Testis (tissue), 2 donors: ENCODE data around the gene LPAR5.

ENCODE experiments used
- POLR2A ChIP-seq: fragments of 450-650 bp; IDR thresholded peaks from one replicate; pipeline ENCODE4 v1.6.1; 2017; ENCODE audit warnings: antibody characterized with exemption, mild to moderate bottlenecking, moderate library complexity
- TF ChIP-seq, protein P1 (sequence below), 3 experiments: fragments of 450-650 bp in 2 of 3; fragments of 200-600 bp in 1 of 3; sonication (generic) in 1 of 3; IDR thresholded peaks; one replicate each; pipeline ENCODE4 v1.5.1; 2016 to 2019; ENCODE audit warnings: antibody characterized with exemption in 3 of 3, mild to moderate bottlenecking in 2 of 3, moderate library complexity in 1 of 3

DNA sequence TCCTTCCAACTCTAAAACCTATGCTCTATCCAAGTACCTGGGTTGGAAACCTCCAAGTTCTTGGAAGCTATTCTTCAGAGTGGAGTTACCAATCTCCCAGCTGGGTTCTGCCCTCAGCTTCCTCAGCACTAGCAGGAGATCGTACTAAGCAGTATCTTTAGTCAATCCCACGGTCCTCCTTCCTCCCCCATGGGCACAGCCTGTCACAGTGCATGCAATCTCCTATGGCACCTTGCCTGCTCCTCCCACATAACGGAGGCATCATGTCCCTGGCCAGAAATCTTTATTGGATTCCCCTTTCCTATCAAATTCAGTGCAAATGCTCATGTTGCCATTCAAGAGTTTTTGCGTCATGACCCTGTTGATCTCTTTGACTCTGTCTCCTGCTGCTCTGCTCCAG, 5.4 kb upstream of the LPAR5 start:
- no peak for TF ChIP-seq POLR2A
- TF ChIP-seq, protein P1, sequence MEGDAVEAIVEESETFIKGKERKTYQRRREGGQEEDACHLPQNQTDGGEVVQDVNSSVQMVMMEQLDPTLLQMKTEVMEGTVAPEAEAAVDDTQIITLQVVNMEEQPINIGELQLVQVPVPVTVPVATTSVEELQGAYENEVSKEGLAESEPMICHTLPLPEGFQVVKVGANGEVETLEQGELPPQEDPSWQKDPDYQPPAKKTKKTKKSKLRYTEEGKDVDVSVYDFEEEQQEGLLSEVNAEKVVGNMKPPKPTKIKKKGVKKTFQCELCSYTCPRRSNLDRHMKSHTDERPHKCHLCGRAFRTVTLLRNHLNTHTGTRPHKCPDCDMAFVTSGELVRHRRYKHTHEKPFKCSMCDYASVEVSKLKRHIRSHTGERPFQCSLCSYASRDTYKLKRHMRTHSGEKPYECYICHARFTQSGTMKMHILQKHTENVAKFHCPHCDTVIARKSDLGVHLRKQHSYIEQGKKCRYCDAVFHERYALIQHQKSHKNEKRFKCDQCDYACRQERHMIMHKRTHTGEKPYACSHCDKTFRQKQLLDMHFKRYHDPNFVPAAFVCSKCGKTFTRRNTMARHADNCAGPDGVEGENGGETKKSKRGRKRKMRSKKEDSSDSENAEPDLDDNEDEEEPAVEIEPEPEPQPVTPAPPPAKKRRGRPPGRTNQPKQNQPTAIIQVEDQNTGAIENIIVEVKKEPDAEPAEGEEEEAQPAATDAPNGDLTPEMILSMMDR (IDR thresholded peaks at IDR 0.05): no peak
